H9 (cell line): Measurements from ENCODE around the gene TEDDM1. TPM values are rescaled to one million over a fixed set of nuclear protein-coding genes. Genes with fewer than 3 reads are reported as not detected.

ENCODE experiments used
- DNase-seq: peaks from one replicate; pipeline ENCODE4 v3.0.0-alpha.2; 2017
- H2AFZ ChIP-seq: one replicate; pipeline ENCODE4 v1.6.1; 2013; ENCODE audit warnings: mild to moderate bottlenecking, low read length, control low read depth, moderate library complexity
- H2AK5ac ChIP-seq: 2 replicates; pipeline ENCODE4 v1.6.1; 2013; ENCODE audit warnings: low read length, control low read depth, mixed read lengths; ENCODE audit not compliant: insufficient read length
- H2BK120ac ChIP-seq: one replicate; pipeline ENCODE4 v1.6.1; 2013; ENCODE audit warnings: low read depth, mild to moderate bottlenecking, low read length, control low read depth, inconsistent platforms; ENCODE audit not compliant: poor library complexity, severe bottlenecking
- H2BK12ac ChIP-seq: 2 replicates; pipeline ENCODE4 v1.6.1; 2013; ENCODE audit warnings: low read length, control low read depth, mixed read lengths, low read depth; ENCODE audit not compliant: insufficient read length
- H2BK15ac ChIP-seq: 2 replicates; pipeline ENCODE4 v1.6.1; 2013; ENCODE audit warnings: low read depth, low read length, control low read depth
- H2BK20ac ChIP-seq: one replicate; pipeline ENCODE4 v1.6.1; 2013; ENCODE audit warnings: low read depth, mild to moderate bottlenecking, low read length, control low read depth, inconsistent platforms; ENCODE audit not compliant: poor library complexity, severe bottlenecking
- H2BK5ac ChIP-seq: 2 replicates; pipeline ENCODE4 v1.6.1; 2013; ENCODE audit warnings: low read length, control low read depth, mixed read lengths; ENCODE audit not compliant: insufficient read length
- H3K14ac ChIP-seq: 2 replicates; pipeline ENCODE4 v1.6.1; 2013; ENCODE audit warnings: low read length, control low read depth; ENCODE audit not compliant: insufficient read depth
- H3K18ac ChIP-seq: 2 replicates; pipeline ENCODE4 v1.6.1; 2013; ENCODE audit warnings: low read depth, mild to moderate bottlenecking, mixed read lengths, low read length, control low read depth; ENCODE audit not compliant: insufficient read length
- H3K23ac ChIP-seq: 2 replicates; pipeline ENCODE4 v1.6.1; 2013; ENCODE audit warnings: low read length, control low read depth, mixed read lengths, low read depth; ENCODE audit not compliant: insufficient read length
- H3K23me2 ChIP-seq: 2 replicates; pipeline ENCODE4 v1.6.1; 2013; ENCODE audit warnings: low read depth, mild to moderate bottlenecking, mixed read lengths, low read length, control low read depth; ENCODE audit not compliant: insufficient read length, poor library complexity, severe bottlenecking
- H3K27ac ChIP-seq: 2 replicates; pipeline ENCODE4 v1.5.1; 2013; ENCODE audit warnings: low read length, control low read depth, mixed read lengths, low read depth; ENCODE audit not compliant: insufficient read length
- H3K27me3 ChIP-seq: 2 replicates; pipeline ENCODE4 v1.6.1; 2013; ENCODE audit warnings: low read length, control low read depth, inconsistent platforms; ENCODE audit not compliant: insufficient read depth
- H3K4ac ChIP-seq: 2 replicates; pipeline ENCODE4 v1.6.1; 2013; ENCODE audit warnings: low read depth, mild to moderate bottlenecking, control low read depth, inconsistent platforms, low read length, moderate library complexity
- H3K4me1 ChIP-seq: 2 replicates; pipeline ENCODE4 v1.6.1; 2013; ENCODE audit warnings: low read length, control low read depth, inconsistent platforms; ENCODE audit not compliant: insufficient read depth
- H3K4me2 ChIP-seq: 2 replicates; pipeline ENCODE4 v1.6.1; 2013; ENCODE audit warnings: low read length, control low read depth, mixed read lengths; ENCODE audit not compliant: insufficient read length, insufficient read depth
- H3K56ac ChIP-seq: 2 replicates; pipeline ENCODE4 v1.6.1; 2013; ENCODE audit warnings: low read depth, mild to moderate bottlenecking, mixed read lengths, low read length, control low read depth; ENCODE audit not compliant: insufficient read length
- H3K79me1 ChIP-seq: 2 replicates; pipeline ENCODE4 v1.6.1; 2013; ENCODE audit warnings: low read depth, mild to moderate bottlenecking, moderate library complexity, low read length, control low read depth, inconsistent platforms; ENCODE audit not compliant: insufficient read depth, poor library complexity, severe bottlenecking
- H3K79me2 ChIP-seq: 2 replicates; pipeline ENCODE4 v1.6.1; 2013; ENCODE audit warnings: low read length, control low read depth, inconsistent platforms; ENCODE audit not compliant: insufficient read depth
- H3K9ac ChIP-seq: 2 replicates; pipeline ENCODE4 v1.6.1; 2013; ENCODE audit warnings: low read length, control low read depth, mixed read lengths; ENCODE audit not compliant: insufficient read length; ENCODE audit errors: extremely low read depth
- H3K9me3 ChIP-seq: one replicate; pipeline ENCODE4 v1.6.1; 2013; ENCODE audit warnings: low read depth, low read length, inconsistent platforms; ENCODE audit not compliant: control insufficient read depth
- H3T11ph ChIP-seq: one replicate; pipeline ENCODE4 v1.6.1; 2013; ENCODE audit warnings: mild to moderate bottlenecking, low read length, control low read depth, inconsistent platforms
- H4K20me1 ChIP-seq: one replicate; pipeline ENCODE4 v1.6.1; 2013; ENCODE audit not compliant: control insufficient read depth, insufficient read length, insufficient read depth
- H4K5ac ChIP-seq: 2 replicates; pipeline ENCODE4 v1.6.1; 2013; ENCODE audit warnings: low read depth, mild to moderate bottlenecking, mixed read lengths, low read length, control low read depth; ENCODE audit not compliant: insufficient read length
- H4K8ac ChIP-seq: replicated peaks from 2 replicates; pipeline ENCODE4 v1.6.1; 2013; ENCODE audit warnings: low read length, control low read depth, mixed read lengths, low read depth; ENCODE audit not compliant: insufficient read length
- H4K91ac ChIP-seq: 2 replicates; pipeline ENCODE4 v1.6.1; 2013; ENCODE audit warnings: low read depth, mild to moderate bottlenecking, moderate library complexity, mixed read lengths, low read length, control low read depth; ENCODE audit not compliant: insufficient read length
- H3K27ac Mint-ChIP-seq, 3 experiments: 2 replicates in 2 of 3; 3 replicates in 1 of 3; pipeline ENCODE4 v1.8.0; 2020 to 2021; ENCODE audit warnings: mixed read lengths in 3 of 3, mild to moderate bottlenecking in 1 of 3, moderate library complexity in 1 of 3
- H3K27me3 Mint-ChIP-seq: 2 replicates; pipeline ENCODE4 v1.8.0; 2021; ENCODE audit warnings: low read depth, mild to moderate bottlenecking, moderate library complexity, mixed read lengths
- H3K36me3 Mint-ChIP-seq, 3 experiments: 2 replicates in 2 of 3; 3 replicates in 1 of 3; pipeline ENCODE4 v1.8.0; 2020 to 2021; ENCODE audit warnings: low read depth in 3 of 3, mixed read lengths in 3 of 3; ENCODE audit not compliant: insufficient read depth in 1 of 3
- H3K4me1 Mint-ChIP-seq, 2 experiments: 2 replicates each; pipeline ENCODE4 v1.8.0; 2020; ENCODE audit warnings: mixed read lengths in 2 of 2
- H3K4me3 Mint-ChIP-seq, 2 experiments: 2 replicates in 1 of 2; 3 replicates in 1 of 2; pipeline ENCODE4 v1.8.0; 2020 to 2021; ENCODE audit warnings: mild to moderate bottlenecking in 2 of 2, mixed read lengths in 2 of 2, moderate library complexity in 1 of 2
- H3K9me3 Mint-ChIP-seq, 2 experiments: 2 replicates in 1 of 2; 3 replicates in 1 of 2; pipeline ENCODE4 v1.8.0; 2020; ENCODE audit warnings: mild to moderate bottlenecking in 2 of 2, mixed read lengths in 2 of 2, moderate library complexity in 1 of 2
- WGBS: extraction: QIAGEN DNeasy Blood & Tissue Kit; methylation state at CpG from one replicate; pipeline ENCODE4 v1.1.7; 2013; ENCODE audit warnings: missing lambda C conversion rate, low lambda C conversion rate, mixed read lengths; ENCODE audit not compliant: insufficient read length; ENCODE audit errors: extremely low coverage; 5-methylcytosine and 5-hydroxymethylcytosine counted together
- total RNA-seq: library from RNA; stranded (reverse); gene quantifications from 2 replicates; pipeline ENCODE4 v1.2.1, GENCODE V29; 2021
- TF ChIP-seq, protein P1 (sequence below): fragments of 200-600 bp; sonication (generic); conservative IDR thresholded peaks from 3 replicates; pipeline ENCODE4 v1.8.0; 2021; ENCODE audit warnings: antibody characterized with exemption, mild to moderate bottlenecking

The TEDDM1 gene
- total RNA-seq, 1 experiment from 2014 or later, result not detected

DNA sequence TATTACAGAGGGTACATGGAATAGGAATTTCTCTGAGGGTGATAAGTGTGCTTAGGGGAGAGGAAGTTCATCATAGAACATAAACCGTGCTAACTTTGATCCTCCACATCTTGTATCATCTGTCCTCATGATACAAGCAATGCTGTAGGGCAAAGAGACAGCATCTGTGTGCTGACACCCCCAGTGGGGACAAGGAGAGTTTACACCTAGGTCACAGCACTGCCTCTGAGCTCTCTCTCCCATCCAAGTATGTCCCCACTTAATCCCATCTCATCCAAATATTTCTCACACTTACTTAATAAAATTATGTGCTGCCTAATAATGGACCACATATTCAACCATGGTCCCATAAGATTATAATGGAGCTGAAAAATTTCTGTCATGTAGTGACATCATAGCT, 4.3 kb upstream of the TEDDM1 start:
- peaks cover 3% of the 10 kb centered on the region; the same call in 1 of the 2 replicates for H3K27me3 Mint-ChIP-seq
- no peaks in the 10 kb centered on the region for H3K27me3 ChIP-seq
- H4K20me1 ChIP-seq, result no peaks in the 10 kb centered on the region
- TF ChIP-seq, protein P1, sequence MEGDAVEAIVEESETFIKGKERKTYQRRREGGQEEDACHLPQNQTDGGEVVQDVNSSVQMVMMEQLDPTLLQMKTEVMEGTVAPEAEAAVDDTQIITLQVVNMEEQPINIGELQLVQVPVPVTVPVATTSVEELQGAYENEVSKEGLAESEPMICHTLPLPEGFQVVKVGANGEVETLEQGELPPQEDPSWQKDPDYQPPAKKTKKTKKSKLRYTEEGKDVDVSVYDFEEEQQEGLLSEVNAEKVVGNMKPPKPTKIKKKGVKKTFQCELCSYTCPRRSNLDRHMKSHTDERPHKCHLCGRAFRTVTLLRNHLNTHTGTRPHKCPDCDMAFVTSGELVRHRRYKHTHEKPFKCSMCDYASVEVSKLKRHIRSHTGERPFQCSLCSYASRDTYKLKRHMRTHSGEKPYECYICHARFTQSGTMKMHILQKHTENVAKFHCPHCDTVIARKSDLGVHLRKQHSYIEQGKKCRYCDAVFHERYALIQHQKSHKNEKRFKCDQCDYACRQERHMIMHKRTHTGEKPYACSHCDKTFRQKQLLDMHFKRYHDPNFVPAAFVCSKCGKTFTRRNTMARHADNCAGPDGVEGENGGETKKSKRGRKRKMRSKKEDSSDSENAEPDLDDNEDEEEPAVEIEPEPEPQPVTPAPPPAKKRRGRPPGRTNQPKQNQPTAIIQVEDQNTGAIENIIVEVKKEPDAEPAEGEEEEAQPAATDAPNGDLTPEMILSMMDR, result peak; percentile 56
- WGBS, result no CpG with 5 or more reads among the region's 1 CpG
- H3K9me3 Mint-ChIP-seq, result peaks cover 4 to 6% of the 10 kb centered on the region in 2 experiments; a peak in 3 of 5 replicates
- no peak overlapping the region for H4K91ac ChIP-seq
- no peak overlapping the region for H3K18ac ChIP-seq
- no peak overlapping the region for H2BK20ac ChIP-seq
- no peak overlapping the region for H3K56ac ChIP-seq
- H3K79me1 ChIP-seq, result no peaks in the 10 kb centered on the region
- no peak overlapping the region for H3K27ac Mint-ChIP-seq
- H3K27ac ChIP-seq, result no peak overlapping the region
- H3K23me2 ChIP-seq, result no peaks in the 10 kb centered on the region
- H3K4me1 ChIP-seq, result no peaks in the 10 kb centered on the region; the same call in 1 of the 2 replicates
- no peak overlapping the region for H2BK120ac ChIP-seq
- no peak overlapping the region for H2BK12ac ChIP-seq
- H2AK5ac ChIP-seq, result no peak overlapping the region
- H3K9me3 ChIP-seq, result no peaks in the 10 kb centered on the region
- no peak overlapping the region for H3K4me2 ChIP-seq
- H3K4me1 Mint-ChIP-seq, result peaks cover 4 to 7% of the 10 kb centered on the region in 2 experiments; a peak in 3 of 4 replicates
- H4K5ac ChIP-seq, result no peak overlapping the region
- no peak overlapping the region for H3K4me3 Mint-ChIP-seq
- no peak overlapping the region for H3K14ac ChIP-seq
- no peak overlapping the region for H3K9ac ChIP-seq
- peaks cover 0 to 5% (median 0%) of the 10 kb centered on the region in 3 experiments; a peak in 1 of 7 replicates for H3K36me3 Mint-ChIP-seq
- H3T11ph ChIP-seq, result no peak overlapping the region
- H4K8ac ChIP-seq, result no peak overlapping the region
- no peaks in the 10 kb centered on the region for H3K79me2 ChIP-seq
- no peak overlapping the region for H3K4ac ChIP-seq
- H2AFZ ChIP-seq, result no peak overlapping the region
- H2BK15ac ChIP-seq, result no peak overlapping the region
- peak; percentile 33 for DNase-seq
- H2BK5ac ChIP-seq, result no peak overlapping the region
- no peak overlapping the region for H3K23ac ChIP-seq
